Endothelial cell of umbilical vein (primary cell): ENCODE data around the gene PPP4R1. TPM values are rescaled to one million over a fixed set of nuclear protein-coding genes. Genes with fewer than 3 reads are reported as not detected.

Experiments used
- BruUV-seq: library from RNA; stranded (reverse); fragments of 400-500 nt; replicated peaks from 2 replicates; lab custom pipeline; 2021; lab: Mats Ljungman, UMichigan
- CTCF ChIA-PET: fragments of 300-600, 350-600 bp; sonication (Branson Sonifier 250); formaldehyde crosslinking; loops from one replicate; lab custom pipeline; 2021; ENCODE audit warnings: antibody characterized with exemption, inconsistent platforms; lab: Charles Lee
- POLR2A ChIA-PET: fragments of 300-600, 350-600 bp; sonication (Branson Sonifier 250); formaldehyde crosslinking; loops from one replicate; lab custom pipeline; 2021; ENCODE audit warnings: antibody characterized with exemption, inconsistent platforms; lab: Charles Lee
- DNase-seq: peaks from one replicate; pipeline ENCODE4 v3.0.0-alpha.2; 2011; ENCODE audit warnings: low read depth, low spot score
- FAIRE-seq: peaks from 2 replicates; lab custom pipeline; 2011; peaks lifted over from hg19 to GRCh38; lab: Jason Lieb, UNC
- H2AFZ ChIP-seq: 2 replicates; pipeline ENCODE4 v1.6.0; 2012; ENCODE audit warnings: low read depth, low read length, control low read depth, inconsistent platforms
- H3K27ac ChIP-seq: 2 replicates; pipeline ENCODE4 v1.5.1; 2011; ENCODE audit warnings: low read depth, mild to moderate bottlenecking, control low read depth, low read length, moderate library complexity; ENCODE audit not compliant: insufficient read depth
- H3K27me3 ChIP-seq, 2 experiments: 2 replicates each; pipeline versions ENCODE4 v1.6.0 to v1.6.1; 2011; ENCODE audit warnings: low read length in 2 of 2, mixed read lengths in 1 of 2; ENCODE audit not compliant: control insufficient read depth in 2 of 2, insufficient read depth in 2 of 2
- H3K36me3 ChIP-seq, 2 experiments: 2 replicates in 1 of 2; 3 replicates in 1 of 2; pipeline ENCODE4 v1.5.1; 2011; ENCODE audit warnings: low read length in 2 of 2, mild to moderate bottlenecking in 1 of 2, moderate library complexity in 1 of 2; ENCODE audit not compliant: control insufficient read depth in 2 of 2, insufficient read depth in 2 of 2; ENCODE audit errors: extremely low read depth in 1 of 2
- H3K4me1 ChIP-seq: 3 replicates; pipeline ENCODE4 v1.5.1; 2011; ENCODE audit warnings: mild to moderate bottlenecking, low read length; ENCODE audit not compliant: control insufficient read depth, insufficient read depth; ENCODE audit errors: extremely low read depth
- H3K4me2 ChIP-seq: 2 replicates; pipeline ENCODE4 v1.6.1; 2011; ENCODE audit warnings: low read length, control low read depth, mixed read lengths; ENCODE audit not compliant: insufficient read depth
- H3K4me3 ChIP-seq, 3 experiments: fragments of 200-600 bp in 1 of 3; sonication (generic), shearing (Covaris generic) in 1 of 3; replicated peaks in 1 of 3; 2 replicates each; pipeline ENCODE4 v1.5.1; 2011 to 2016; ENCODE audit warnings: control low read depth in 3 of 3, low read length in 3 of 3, mild to moderate bottlenecking in 2 of 3, inconsistent platforms in 1 of 3, low read depth in 1 of 3, moderate library complexity in 1 of 3; ENCODE audit not compliant: insufficient read depth in 1 of 3
- H3K79me2 ChIP-seq: 2 replicates; pipeline ENCODE4 v1.6.0; 2012; ENCODE audit warnings: low read length, inconsistent platforms; ENCODE audit not compliant: control insufficient read depth, insufficient read depth
- H3K9ac ChIP-seq: replicated peaks from 2 replicates; pipeline ENCODE3; 2011; ENCODE audit warnings: low read length, control low read depth; ENCODE audit not compliant: insufficient read depth; ENCODE audit errors: extremely low read depth
- H3K9me1 ChIP-seq: replicated peaks from 3 replicates; pipeline ENCODE4 v1.6.0; 2011; ENCODE audit warnings: mild to moderate bottlenecking, low read length; ENCODE audit not compliant: control insufficient read depth, insufficient read depth; ENCODE audit errors: extremely low read depth
- H3K9me3 ChIP-seq: replicated peaks from 2 replicates; pipeline ENCODE4 v1.5.1; 2012; ENCODE audit warnings: low read length, inconsistent platforms; ENCODE audit not compliant: control insufficient read depth, insufficient read depth
- H4K20me1 ChIP-seq: replicated peaks from 2 replicates; pipeline ENCODE3; 2011; ENCODE audit warnings: mild to moderate bottlenecking, low read length; ENCODE audit not compliant: control insufficient read depth, insufficient read depth; ENCODE audit errors: extremely low read depth
- CTCF ChIP-seq, 2 donors: IDR thresholded peaks; 1 replicate in 1 of 2; 2 replicates in 1 of 2; pipeline ENCODE4 v1.5.1; 2011; ENCODE audit warnings: low read length in 2 of 2, mild to moderate bottlenecking in 2 of 2, moderate library complexity in 2 of 2, control low read depth in 1 of 2, inconsistent platforms in 1 of 2, low read depth in 1 of 2; ENCODE audit not compliant: insufficient read depth in 1 of 2; ENCODE audit errors: extremely low read depth in 1 of 2
- EZH2 ChIP-seq: IDR thresholded peaks from 2 replicates; pipeline ENCODE4 v1.6.1; 2012; ENCODE audit warnings: borderline replicate concordance, low read depth, mild to moderate bottlenecking, moderate library complexity, low read length, inconsistent platforms; ENCODE audit not compliant: severe bottlenecking
- FOS ChIP-seq: IDR thresholded peaks from 2 replicates; pipeline ENCODE4 v1.6.1; 2011; ENCODE audit warnings: mild to moderate bottlenecking, low read length, moderate library complexity, borderline replicate concordance; ENCODE audit not compliant: insufficient read depth
- GATA2 ChIP-seq: IDR thresholded peaks from 2 replicates; pipeline ENCODE4 v1.7.0; 2011; ENCODE audit warnings: low read depth, mild to moderate bottlenecking, moderate library complexity, mixed read lengths, low read length; ENCODE audit not compliant: insufficient read length, insufficient read depth
- JUN ChIP-seq: IDR thresholded peaks from 2 replicates; pipeline ENCODE4 v1.6.1; 2011; ENCODE audit warnings: borderline replicate concordance, low read depth; ENCODE audit not compliant: insufficient read length, insufficient read depth
- MAX ChIP-seq: IDR thresholded peaks from 2 replicates; pipeline ENCODE4 v1.6.1; 2011; ENCODE audit not compliant: insufficient read depth, insufficient read length
- MYC ChIP-seq: IDR thresholded peaks from one replicate; pipeline ENCODE4 v1.6.1; 2011; ENCODE audit warnings: mild to moderate bottlenecking, low read depth, low read length
- POLR2A ChIP-seq: IDR thresholded peaks from 2 replicates; pipeline ENCODE4 v1.6.1; 2012; ENCODE audit warnings: low read depth, mild to moderate bottlenecking, control low read depth, low read length
- POLR2AphosphoS5 ChIP-seq: IDR thresholded peaks from 2 replicates; pipeline ENCODE4 v1.6.1; 2012; ENCODE audit warnings: low read depth, mild to moderate bottlenecking, control low read depth, low read length, moderate library complexity; ENCODE audit not compliant: insufficient read depth
- dilution Hi-C: fragments of 300-500 bp; cut with MboI; formaldehyde crosslinking; loops from one replicate; pipeline ENCODE4 v1.15.0; 2019; ENCODE audit warnings: low sequenced_read_pairs; ENCODE audit not compliant: extremely low pct_ligation_motif_present
- intact Hi-C: fragments of 100-400 bp; cut with micrococcal nuclease; formaldehyde crosslinking; loops from one replicate; pipeline ENCODE4 v1.10.0; 2022
- polyA plus RNA-seq, 4 experiments: library from polyadenylated mRNA; depleted of rRNA in 3 of 4; stranded (reverse) in 3 of 4; unstranded in 1 of 4; fragments of >200 nt; gene quantifications; 2 replicates each; pipeline versions ENCODE4 v1.2.1 to v1.2.3, GENCODE V29; 2011 to 2012; ENCODE audit warnings: missing spikeins in 1 of 4
- small RNA-seq: library from RNA; depleted of rRNA; stranded (forward); fragments of <200 nt; gene quantifications from one replicate; pipeline ENCODE3, GENCODE V24; 2012; ENCODE audit warnings: low replicate concordance, low read depth; ENCODE audit not compliant: insufficient read depth, insufficient read length
- total RNA-seq: library from RNA; stranded (reverse); gene quantifications from 2 replicates; pipeline ENCODE4 v1.2.3, GENCODE V29; 2021

The PPP4R1 gene
- total and polyA plus RNA-seq, 2 donors (not counting 3 experiments of a cell fraction or from before 2014, with no cell fraction given) = 138 to 152 TPM

GRCh38 chr18:9506046-9506792, 108.1 kb downstream of the PPP4R1 start:
- dilution Hi-C loops = no loop called here
- no peak overlapping the region for H3K4me3 ChIP-seq
- no peaks in the 10 kb centered on the region for H4K20me1 ChIP-seq
- POLR2A ChIA-PET = no interaction called here
- peaks cover 2% of the 10 kb centered on the region for H3K9me1 ChIP-seq
- CTCF ChIA-PET = interaction anchor here (0.8 to 3.7 kb wide), 5 partner anchors 9 to 140 kb away, joined by 3 to 21 read pairs (median 4); no protein-coding TSS in a partner anchor
- no peak overlapping the region for H3K27ac ChIP-seq
- H3K79me2 ChIP-seq = peaks cover 54% of the 10 kb centered on the region
- H3K9me3 ChIP-seq = no peaks in the 10 kb centered on the region
- no peak overlapping the region for H3K9ac ChIP-seq
- intact Hi-C loops = no loop called here
- DNase-seq (no peak), FAIRE-seq (no peak)
- no peak overlapping the region for H3K4me2 ChIP-seq
- no peaks in the 10 kb centered on the region for H3K36me3 ChIP-seq
- H2AFZ ChIP-seq = no peak overlapping the region
- H3K27me3 ChIP-seq = no peaks in the 10 kb centered on the region
- H3K4me1 ChIP-seq = no peaks in the 10 kb centered on the region
- no TSS peak for BruUV-seq
- TF ChIP-seq POLR2A (no peak), GATA2 (no peak), JUN (no peak), FOS (no peak), EZH2 (no peak), POLR2AphosphoS5 (no peak), MAX (no peak), MYC (no peak), CTCF (IDR thresholded peaks at IDR 0.05; ENCODE audit: extremely low read depth in 1 of 2, insufficient read depth in 1 of 2, low read depth in 1 of 2, low read length in 2 of 2) (no peak)

Small RNA genes lying within 50 kb of the gene (small RNA-seq; reads per million reads assigned to genes)
- not detected for gene RNU2-27P
- gene RNU6-903P = not detected

Other genes with a start within 250 kb of the PPP4R1 start
- gene RALBP1, start 139.0 kb downstream of the PPP4R1 start, total RNA-seq = 63.5 and 68.4 TPM in 2 replicates
- gene RALBP1, start 139.0 kb downstream of the PPP4R1 start, polyA plus RNA-seq = 55.1 and 55.8 TPM in 2 replicates
- 27.9 and 30.5 TPM in 2 replicates for gene RAB31, start 93.7 kb upstream of the PPP4R1 start, total RNA-seq
- gene RAB31, start 93.7 kb upstream of the PPP4R1 start, polyA plus RNA-seq = 21.5 and 30.5 TPM in 2 replicates